Right ventricle myocardium inferior (tissue), 1 donor: Measurements from ENCODE around the gene FAM237B. TPM values are rescaled to one million over a fixed set of nuclear protein-coding genes. Genes with fewer than 3 reads are reported as not detected.
A peak's percentile ranks its signal among the peaks of the same experiment; 100 is the strongest.

Experiments used
- ATAC-seq: fragments of 200-7000 bp; cut with Tn5 transposase; one replicate; pipeline ENCODE4 v1.9.1; 2020; ENCODE audit warnings: mild to moderate bottlenecking, moderate library complexity
- DNase-seq: peaks from one replicate; pipeline ENCODE4 v3.0.0; 2021; ENCODE audit errors: missing footprints
- intact Hi-C: fragments of 100-400 bp; cut with DNase I; formaldehyde crosslinking; loops from one replicate; pipeline ENCODE4 v1.11.0; 2022
- total RNA-seq: library from RNA; stranded (reverse); fragmentation: NEBNext Ultra II Directional; extraction: Animal tissue kit (Norgen Biotek cat#: 25700); gene quantifications from one replicate; pipeline ENCODE4 v1.2.1, GENCODE V29; 2021
- donor health status: DM: no; HTN: yes; CAD: no; lungs with severe emphysema.

The FAM237B gene
- total RNA-seq, 1 donor from 2014 or later: not detected

- intact Hi-C loops: no loop called here
- ATAC-seq (no peak), DNase-seq (no peak)
Observed at GRCh38 chr7:90309872-90310271, 11.2 kb downstream of the FAM237B start.

- intact Hi-C loops: no loop called here
- ATAC-seq: no peak
- no peak for DNase-seq
Observed at GRCh38 chr7:90303241-90303640, 17.9 kb downstream of the FAM237B start.

- DNase-seq (no peak), ATAC-seq (no peak)
- intact Hi-C loops: no loop called here
Observed at GRCh38 chr7:90298145-90299038, 22.7 kb downstream of the FAM237B start.

- intact Hi-C loops: no loop called here
- no peak for ATAC-seq
- no peak for DNase-seq
Observed at GRCh38 chr7:90290244-90291113, 30.6 kb downstream of the FAM237B start.

- DNase-seq: no peak
- intact Hi-C loops: no loop called here
- ATAC-seq: no peak
Observed at GRCh38 chr7:90288154-90288553, 33.0 kb downstream of the FAM237B start.

GRCh38 chr7:90276033-90276728, 44.9 kb downstream of the FAM237B start:
- DNase-seq: no peak
- ATAC-seq: no peak
- intact Hi-C loops: no loop called here

GRCh38 chr7:90274161-90274560, 46.9 kb downstream of the FAM237B start:
- intact Hi-C loops: no loop called here

GRCh38 chr7:90272242-90272641, 48.9 kb downstream of the FAM237B start:
- intact Hi-C loops: no loop called here
- ATAC-seq (no peak), DNase-seq (no peak)

More at GRCh38 chr7:90274161-90274560, 46.9 kb downstream of the FAM237B start:
- no peak for ATAC-seq
- no peak for DNase-seq

GRCh38 chr7:90271753-90272152, 49.4 kb downstream of the FAM237B start:
- intact Hi-C loops: no loop called here
- no peak for DNase-seq
- ATAC-seq: no peak

- intact Hi-C loops: no loop called here
- DNase-seq: no peak
- no peak for ATAC-seq
Observed at GRCh38 chr7:90270431-90271178, 50.5 kb downstream of the FAM237B start.

GRCh38 chr7:90269163-90269562, 51.9 kb downstream of the FAM237B start:
- DNase-seq (no peak), ATAC-seq (no peak)
- intact Hi-C loops: no loop called here

- no peak for ATAC-seq
- DNase-seq: no peak
- intact Hi-C loops: no loop called here
Observed at GRCh38 chr7:90267263-90267858, 53.7 kb downstream of the FAM237B start.

- intact Hi-C loops: no loop called here
- DNase-seq: no peak
- ATAC-seq: peak; percentile 34
Observed at GRCh38 chr7:90266808-90267207, 54.3 kb downstream of the FAM237B start.

Other genes starting within 250 kb of the FAM237B start
- gene STEAP1, start 166.8 kb downstream of the FAM237B start, total RNA-seq: 1.4 TPM
- 10.8 TPM for gene STEAP2, start 109.6 kb downstream of the FAM237B start, total RNA-seq
- 1.6 TPM for gene CFAP69, start 76.1 kb downstream of the FAM237B start, total RNA-seq
- gene GTPBP10, start 25.4 kb upstream of the FAM237B start, total RNA-seq: 24.8 TPM
- 34.1 TPM for gene CLDN12, start 82.2 kb upstream of the FAM237B start, total RNA-seq
- not detected for gene PTTG1IP2, start 148.3 kb upstream of the FAM237B start, total RNA-seq